Measurements from ENCODE around the gene SNCB. TPM values are rescaled to one million over a fixed set of nuclear protein-coding genes. Genes with fewer than 3 reads are reported as not detected.

SNCB gene
- total RNA-seq, 4 donors from 2014 or later, result not detected

DNA sequence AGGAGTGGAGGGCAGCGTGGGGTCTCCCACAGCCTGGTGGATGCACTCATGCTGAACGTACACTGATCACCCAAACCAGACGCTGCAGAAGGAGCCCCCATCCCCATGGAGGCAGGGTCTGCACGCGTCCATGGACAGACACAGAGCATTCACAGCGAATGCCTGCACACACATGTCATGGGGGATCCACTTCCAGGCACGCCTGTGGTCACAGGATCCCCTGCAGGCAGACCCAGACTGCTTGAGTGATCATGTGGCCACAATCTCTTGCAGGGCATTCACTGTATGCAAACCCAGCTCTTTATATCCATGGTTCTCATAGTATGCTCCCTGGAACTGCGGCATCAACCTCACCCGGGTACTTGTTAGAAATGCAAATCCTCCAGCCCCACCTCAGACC is 5.4 kb downstream of the SNCB start:
- DNase-seq (ENCODE audit: low spot score) (no peak), ATAC-seq (ENCODE audit: low FRiP score) (no peak)
- no peak for TF ChIP-seq CTCF (IDR thresholded peaks at IDR 0.05)

GRCh38 chr5:176624142-176624541 is 6.2 kb downstream of the SNCB start:
- ATAC-seq (ENCODE audit: low FRiP score) (no peak), DNase-seq (ENCODE audit: low spot score) (no peak)
- no peak for TF ChIP-seq CTCF (IDR thresholded peaks at IDR 0.05)

DNA sequence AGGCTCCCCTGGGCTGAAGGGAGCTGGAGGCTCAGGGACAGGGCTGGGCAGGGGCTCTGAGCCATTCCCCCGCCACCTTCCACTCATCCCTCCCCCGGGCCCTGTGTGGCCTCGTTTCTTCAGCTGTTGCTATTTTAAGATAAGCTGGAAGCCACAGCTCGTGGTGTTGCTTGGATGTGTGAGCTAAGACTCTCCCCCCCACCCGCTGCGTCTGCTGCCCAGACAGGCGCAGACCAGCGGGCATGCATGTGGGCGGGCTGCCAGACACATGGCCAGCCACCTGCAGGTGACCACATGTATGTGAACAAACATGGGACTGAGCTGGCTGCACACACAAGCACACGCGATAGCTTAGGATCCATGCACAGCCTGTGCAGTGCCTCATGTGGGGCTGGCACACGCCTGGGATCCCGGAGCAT is 8.7 kb downstream of the SNCB start:
- TF ChIP-seq CTCF (IDR thresholded peaks at IDR 0.05), result no peak
- ATAC-seq (ENCODE audit: low FRiP score), result no peak

GRCh38 chr5:176620333-176620981 is 9.9 kb downstream of the SNCB start:
- no peak for TF ChIP-seq CTCF (IDR thresholded peaks at IDR 0.05)
- DNase-seq (ENCODE audit: low spot score) (no peak), ATAC-seq (ENCODE audit: low FRiP score) (no peak)

More for the DNA sequence above, 8.7 kb downstream of the SNCB start:
- DNase-seq (ENCODE audit: low spot score), result no peak

- TF ChIP-seq CTCF (IDR thresholded peaks at IDR 0.05), result no peak
- ATAC-seq (ENCODE audit: low FRiP score), result no peak
- DNase-seq (ENCODE audit: low spot score), result no peak
Observed at GRCh38 chr5:176619569-176620332, 10.6 kb downstream of the SNCB start.

- ATAC-seq (ENCODE audit: low FRiP score) (peak; percentile 18), DNase-seq (ENCODE audit: low spot score) (no peak)
- no peak for TF ChIP-seq CTCF (IDR thresholded peaks at IDR 0.05)
Observed at GRCh38 chr5:176619203-176619568, 11.1 kb downstream of the SNCB start.

DNA sequence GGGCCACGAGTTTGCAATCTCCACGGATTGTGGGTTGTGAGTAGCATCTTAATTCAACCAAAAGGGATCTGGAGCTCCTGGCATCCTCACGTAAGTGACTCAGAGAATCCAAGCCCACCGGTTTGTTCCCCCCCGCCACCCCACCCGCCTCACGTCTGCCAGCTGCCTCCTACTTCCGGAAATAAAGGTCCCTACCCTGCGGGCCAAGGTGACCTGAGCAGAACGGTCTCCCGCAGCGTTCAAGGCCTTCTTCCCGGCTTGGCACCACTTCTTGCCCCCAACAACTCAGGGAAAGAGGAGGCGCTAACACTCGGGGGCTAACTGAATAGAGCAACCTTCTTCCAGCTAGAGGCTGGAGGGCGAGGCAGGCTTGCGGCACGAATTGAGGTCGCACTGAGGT is 11.6 kb downstream of the SNCB start:
- ATAC-seq (ENCODE audit: low FRiP score), result no peak
- TF ChIP-seq CTCF (IDR thresholded peaks at IDR 0.05), result no peak
- no peak for DNase-seq (ENCODE audit: low spot score)

All from omental fat pad (tissue), 4 donors.